ENCODE data around the gene NFATC3. TPM values are rescaled to one million over a fixed set of nuclear protein-coding genes. Genes with fewer than 3 reads are reported as not detected.
A peak's percentile ranks its signal among the peaks of the same experiment; 100 is the strongest.

Gene NFATC3
- total RNA-seq, 1 experiment from 2014 or later, result 12.1 TPM

DNA sequence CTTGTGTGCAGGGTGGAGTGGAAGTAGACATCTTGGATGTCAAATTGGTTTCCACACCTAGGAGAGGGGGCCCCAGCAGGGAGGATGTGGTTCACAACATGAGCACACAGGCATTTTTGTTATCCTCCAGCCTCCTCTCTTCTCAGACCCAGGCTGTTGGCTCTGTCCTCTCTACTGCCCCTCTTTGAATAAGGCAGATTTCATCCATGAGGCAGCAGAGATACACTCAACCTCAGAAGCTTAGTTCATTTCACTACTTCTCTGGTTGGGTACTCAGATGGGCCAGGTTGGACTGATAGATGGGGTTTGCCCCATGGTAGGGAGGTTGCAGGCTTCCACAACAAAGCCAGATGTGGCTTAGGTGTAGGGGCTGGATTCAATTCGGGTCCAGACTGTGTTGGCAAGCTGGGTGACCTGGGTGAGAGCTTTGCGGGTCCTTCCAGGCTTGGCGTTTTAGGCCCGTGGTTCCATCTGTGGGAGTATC is 22.2 kb upstream of the NFATC3 start:
- DNase-seq (no peak), ATAC-seq (no peak)
- Histone ChIP-seq H4K20me1 (ENCODE audit: low read length) (no peaks in the 10 kb centered on the region), H2AFZ (ENCODE audit: low read length) (no peak overlapping the region), H3K4me3 (ENCODE audit: low read length) (no peak overlapping the region), H3K79me2 (ENCODE audit: low read length) (no peaks in the 10 kb centered on the region), H3K9me2 (replicated peaks; ENCODE audit: low read length) (no peaks in the 10 kb centered on the region), H3K9ac (ENCODE audit: low read length) (no peak overlapping the region), H3K27me3 (ENCODE audit: low read length) (no peaks in the 10 kb centered on the region), H3K9me3 (ENCODE audit: low read length) (no peaks in the 10 kb centered on the region), H3K4me1 (ENCODE audit: insufficient read depth, low read length) (no peaks in the 10 kb centered on the region), H3K27ac (ENCODE audit: low read length) (no peak overlapping the region), H3K4me2 (ENCODE audit: low read length) (no peak overlapping the region), H3K36me3 (ENCODE audit: low read depth, low read length) (no peaks in the 10 kb centered on the region), H3F3A (ENCODE audit: low read length, unreplicated experiment) (no peaks in the 10 kb centered on the region)
- intact Hi-C loops (cut with micrococcal nuclease), result no loop called here
- ChIA-PET POLR2A (ENCODE audit: unreplicated experiment) (no interaction called here), CTCF (no interaction called here)
- no peak for TF ChIP-seq CTCF (conservative IDR thresholded peaks at IDR 0.05; ENCODE audit: low read depth, low read length)
- TF ChIP-seq EZH2phosphoT487 (IDR thresholded peaks at IDR 0.05; ENCODE audit: borderline replicate concordance, low read length), result no peak
- no peak for TF ChIP-seq EZH2 (IDR thresholded peaks at IDR 0.05; ENCODE audit: low read length, unreplicated experiment)
- BruUV-seq (replicated peaks), result no TSS peak

- Histone ChIP-seq H3K9ac (ENCODE audit: low read length) (no peak overlapping the region), H2AFZ (ENCODE audit: low read length) (no peak overlapping the region), H3F3A (ENCODE audit: low read length, unreplicated experiment) (no peaks in the 10 kb centered on the region), H3K4me1 (ENCODE audit: insufficient read depth, low read length) (no peaks in the 10 kb centered on the region), H3K27ac (ENCODE audit: low read length) (no peak overlapping the region), H3K4me3 (ENCODE audit: low read length) (no peak overlapping the region), H3K36me3 (ENCODE audit: low read depth, low read length) (no peaks in the 10 kb centered on the region), H3K79me2 (ENCODE audit: low read length) (no peaks in the 10 kb centered on the region), H3K9me3 (ENCODE audit: low read length) (no peaks in the 10 kb centered on the region), H3K4me2 (ENCODE audit: low read length) (no peak overlapping the region), H3K27me3 (ENCODE audit: low read length) (no peaks in the 10 kb centered on the region), H3K9me2 (replicated peaks; ENCODE audit: low read length) (no peaks in the 10 kb centered on the region), H4K20me1 (ENCODE audit: low read length) (no peaks in the 10 kb centered on the region)
- BruUV-seq (replicated peaks), result no TSS peak
- ChIA-PET CTCF (interaction anchor here (0.6 kb wide), 1 partner anchor 550 kb away, joined by 7 read pairs; no protein-coding TSS in a partner anchor), POLR2A (ENCODE audit: unreplicated experiment) (interaction anchor here (0.5 kb wide), 1 partner anchor 17 kb away, joined by 7 read pairs; no protein-coding TSS in a partner anchor)
- TF ChIP-seq CTCF (conservative IDR thresholded peaks at IDR 0.05; ENCODE audit: low read depth, low read length) (peak; percentile 71), EZH2phosphoT487 (IDR thresholded peaks at IDR 0.05; ENCODE audit: borderline replicate concordance, low read length) (no peak), EZH2 (IDR thresholded peaks at IDR 0.05; ENCODE audit: low read length, unreplicated experiment) (no peak)
- ATAC-seq (peak; percentile 88), DNase-seq (peak; percentile 63)
- intact Hi-C loops (cut with micrococcal nuclease), result no loop called here
Observed at GRCh38 chr16:68064791-68065365, 20.3 kb upstream of the NFATC3 start.

DNA sequence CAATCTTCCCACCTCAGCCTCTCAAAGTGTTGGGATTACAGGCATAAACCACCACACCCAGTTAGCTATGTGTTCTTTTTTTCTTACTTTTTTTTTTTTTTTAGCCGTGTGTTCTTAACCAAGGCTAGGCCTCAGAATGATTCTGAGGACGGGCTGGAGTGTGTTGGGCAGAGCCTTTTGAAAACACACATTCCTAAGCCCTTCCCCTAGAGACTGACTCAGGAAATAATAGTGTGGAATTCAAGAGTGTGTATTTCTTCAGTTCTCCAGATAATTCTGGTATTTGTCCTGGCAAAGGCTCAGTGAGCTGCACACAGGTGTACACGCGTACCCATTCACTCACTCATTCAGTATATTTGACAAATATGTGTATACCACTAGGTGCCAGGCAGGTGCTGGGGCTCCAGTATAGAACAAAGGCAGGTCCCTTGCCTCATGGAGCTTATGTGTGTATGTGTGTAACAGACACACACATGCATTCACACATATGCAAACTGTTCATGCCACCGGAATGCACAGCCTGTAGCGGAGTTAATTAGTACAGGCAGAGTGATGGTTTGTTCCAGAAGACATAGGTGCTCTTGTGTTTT is 19.4 kb upstream of the NFATC3 start:
- DNase-seq, result no peak
- H3K27ac ChIP-seq (ENCODE audit: low read length), result no peak overlapping the region
- intact Hi-C loops (cut with micrococcal nuclease), result no loop called here
- ChIA-PET POLR2A (ENCODE audit: unreplicated experiment) (no interaction called here), CTCF (interaction anchor here (0.6 kb wide), 1 partner anchor 551 kb away, joined by 7 read pairs; no protein-coding TSS in a partner anchor)
- H3K9ac ChIP-seq (ENCODE audit: low read length), result no peak overlapping the region
- no peak for ATAC-seq
- no peak overlapping the region for H3K4me2 ChIP-seq (ENCODE audit: low read length)
- no peaks in the 10 kb centered on the region for H3K9me2 ChIP-seq (replicated peaks; ENCODE audit: low read length)
- no TSS peak for BruUV-seq (replicated peaks)
- H3F3A ChIP-seq (ENCODE audit: low read length, unreplicated experiment), result no peaks in the 10 kb centered on the region
- H3K36me3 ChIP-seq (ENCODE audit: low read depth, low read length), result no peaks in the 10 kb centered on the region
- TF ChIP-seq EZH2phosphoT487 (IDR thresholded peaks at IDR 0.05; ENCODE audit: borderline replicate concordance, low read length), result no peak
- TF ChIP-seq CTCF (conservative IDR thresholded peaks at IDR 0.05; ENCODE audit: low read depth, low read length), result no peak
- TF ChIP-seq EZH2 (IDR thresholded peaks at IDR 0.05; ENCODE audit: low read length, unreplicated experiment), result no peak
- H3K4me3 ChIP-seq (ENCODE audit: low read length), result no peak overlapping the region
- H3K9me3 ChIP-seq (ENCODE audit: low read length), result no peaks in the 10 kb centered on the region
- no peaks in the 10 kb centered on the region for H3K27me3 ChIP-seq (ENCODE audit: low read length)
- H2AFZ ChIP-seq (ENCODE audit: low read length), result no peak overlapping the region
- H3K79me2 ChIP-seq (ENCODE audit: low read length), result no peaks in the 10 kb centered on the region
- no peaks in the 10 kb centered on the region for H4K20me1 ChIP-seq (ENCODE audit: low read length)
- no peaks in the 10 kb centered on the region for H3K4me1 ChIP-seq (ENCODE audit: insufficient read depth, low read length)

Measured in PC-3 (cell line).